Left lung (tissue), 10 donors: ENCODE results near the gene PYGO1. TPM values are rescaled to one million over a fixed set of nuclear protein-coding genes. Genes with fewer than 3 reads are reported as not detected.

ENCODE experiments used
- ATAC-seq: fragments of 200-7000 bp; cut with Tn5 transposase; one replicate; pipeline ENCODE4 v1.9.1; 2020; ENCODE audit warnings: moderate library complexity
- DNase-seq, 4 donors: peaks; one replicate each; pipeline ENCODE4 v3.0.0-alpha.2; 2013 to 2020
- H3K27ac ChIP-seq, 2 donors: fragments of 200-600 bp; sonication (generic) in 1 of 2; one replicate each; pipeline versions ENCODE4 v1.5.0 to v1.8.0; 2020 to 2021
- H3K27me3 ChIP-seq, 2 donors: fragments of 200-600 bp; sonication (generic) in 1 of 2; one replicate each; pipeline versions ENCODE4 v1.5.0 to v1.8.0; 2020 to 2021
- H3K36me3 ChIP-seq, 2 donors: fragments of 200-600 bp; sonication (generic) in 1 of 2; one replicate each; pipeline versions ENCODE4 v1.5.0 to v1.8.0; 2020 to 2021
- H3K4me1 ChIP-seq, 2 donors: fragments of 200-600 bp; one replicate each; pipeline ENCODE4 v1.8.0; 2021
- H3K4me3 ChIP-seq, 2 donors: fragments of 200-600 bp; sonication (generic) in 1 of 2; one replicate each; pipeline versions ENCODE4 v1.5.0 to v1.8.0; 2020 to 2021; ENCODE audit warnings: mild to moderate bottlenecking in 1 of 2
- H3K9me3 ChIP-seq, 2 donors: fragments of 200-600 bp; sonication (generic) in 1 of 2; one replicate each; pipeline versions ENCODE4 v1.5.0 to v1.8.0; 2020 to 2021
- CTCF ChIP-seq, 2 donors: fragments of 200-600 bp; sonication (generic) in 1 of 2; IDR thresholded peaks; one replicate each; pipeline versions ENCODE4 v1.5.0 to v1.8.0; 2021; ENCODE audit warnings: antibody characterized with exemption in 2 of 2
- intact Hi-C, 2 donors: fragments of 100-400 bp; cut with DNase I; formaldehyde crosslinking; loops; one replicate each; pipeline versions ENCODE4 v1.11.2 to v1.14.2; 2022
- polyA plus RNA-seq, 6 donors: library from polyadenylated mRNA; unstranded; fragments of 120-200 nt; gene quantifications; one replicate each; pipeline ENCODE4 v1.2.1, GENCODE V29; 2013; ENCODE audit not compliant: insufficient read length in 6 of 6
- total RNA-seq, 2 donors: library from RNA; stranded (reverse); fragmentation: NEBNext Ultra II Directional; extraction: Animal tissue kit (Norgen Biotek cat#: 25700); gene quantifications; one replicate each; pipeline ENCODE4 v1.2.1, GENCODE V29; 2021
- donor health status: DM: no; HTN: yes; CAD: no.
- donor health status: DM: no; HTN: no; CAD: no.

PYGO1 gene
- total and polyA plus RNA-seq, 8 donors = 10.4 to 22.3 (median 18.7) TPM

- Histone ChIP-seq H3K27me3 (peaks cover 5 to 52% of the 10 kb centered on the region in 2 donors), H3K36me3 (no peaks in the 10 kb centered on the region), H3K4me3 (no peak overlapping the region), H3K4me1 (peaks cover 5 to 9% of the 10 kb centered on the region in 2 donors), H3K27ac (no peak overlapping the region), H3K9me3 (no peaks in the 10 kb centered on the region)
- DNase-seq = no peak
- TF ChIP-seq CTCF (IDR thresholded peaks at IDR 0.05) = no peak
- intact Hi-C loops = no loop called here
- ATAC-seq = no peak
These were observed 2.6 kb upstream of the PYGO1 start for GRCh38 chr15:55590788-55591187.

GRCh38 chr15:55589287-55589686 lies 1.1 kb upstream of the PYGO1 start:
- Histone ChIP-seq H3K27me3 (peaks cover 5 to 67% of the 10 kb centered on the region in 2 donors), H3K4me3 (peak overlapping the region in 1 of 2 donors; percentile 43), H3K27ac (no peak overlapping the region), H3K4me1 (peaks cover 5 to 9% of the 10 kb centered on the region in 2 donors), H3K36me3 (no peaks in the 10 kb centered on the region), H3K9me3 (no peaks in the 10 kb centered on the region)
- peak in 2 of 4 donors; percentile 10 to 22 for DNase-seq
- ATAC-seq = no peak
- intact Hi-C loops = no loop called here
- TF ChIP-seq CTCF (IDR thresholded peaks at IDR 0.05) = no peak

DNA sequence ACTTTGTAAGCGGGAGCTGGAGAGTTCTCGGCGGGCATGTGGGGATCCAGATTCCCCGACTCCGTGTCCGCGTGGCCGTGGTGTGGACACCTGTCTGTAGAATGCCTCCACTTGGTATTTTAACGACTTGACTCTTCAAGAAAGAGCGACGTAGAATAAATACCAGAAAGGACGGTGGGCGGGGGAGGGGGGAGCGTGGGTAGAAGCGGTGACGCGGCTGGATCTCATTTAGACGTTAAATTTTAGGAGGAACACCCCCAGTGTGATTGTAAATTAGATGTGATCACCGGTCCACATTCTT lies 620 bp upstream of the PYGO1 start:
- no peak for TF ChIP-seq CTCF (IDR thresholded peaks at IDR 0.05)
- Histone ChIP-seq H3K27me3 (peaks cover 5 to 72% of the 10 kb centered on the region in 2 donors), H3K9me3 (no peaks in the 10 kb centered on the region), H3K4me3 (peak overlapping the region; percentile 43 to 55), H3K27ac (peak overlapping the region; percentile 50 to 65), H3K36me3 (no peaks in the 10 kb centered on the region), H3K4me1 (peaks cover 5 to 9% of the 10 kb centered on the region in 2 donors)
- intact Hi-C loops = no loop called here
- DNase-seq (no peak), ATAC-seq (no peak)

- peak overlapping the region in 1 of 2 donors; percentile 62 for H3K27ac ChIP-seq
- ATAC-seq = peak; percentile 54
- peaks cover 5 to 9% of the 10 kb centered on the region in 2 donors for H3K4me1 ChIP-seq
- no peaks in the 10 kb centered on the region for H3K36me3 ChIP-seq
- intact Hi-C loops = no loop called here
- peak in 3 of 4 donors; percentile 51 to 76 (median 54) for DNase-seq
- peaks cover 5 to 77% of the 10 kb centered on the region in 2 donors for H3K27me3 ChIP-seq
- H3K4me3 ChIP-seq = peak overlapping the region; percentile 43 to 55
- H3K9me3 ChIP-seq = no peaks in the 10 kb centered on the region
- no peak for TF ChIP-seq CTCF (IDR thresholded peaks at IDR 0.05)
These were observed 650 bp downstream of the PYGO1 start for GRCh38 chr15:55587321-55588069.

GRCh38 chr15:55586808-55587207 lies 1.3 kb downstream of the PYGO1 start:
- no peak for TF ChIP-seq CTCF (IDR thresholded peaks at IDR 0.05)
- H3K27ac ChIP-seq = no peak overlapping the region
- H3K36me3 ChIP-seq = no peaks in the 10 kb centered on the region
- intact Hi-C loops = no loop called here
- peak overlapping the region in 1 of 2 donors; percentile 43 for H3K4me3 ChIP-seq
- peaks cover 5 to 77% of the 10 kb centered on the region in 2 donors for H3K27me3 ChIP-seq
- no peaks in the 10 kb centered on the region for H3K9me3 ChIP-seq
- peaks cover 5 to 9% of the 10 kb centered on the region in 2 donors for H3K4me1 ChIP-seq
- DNase-seq (no peak), ATAC-seq (no peak)
